ENCODE results near the gene OXLD1.

Gene OXLD1

DNA sequence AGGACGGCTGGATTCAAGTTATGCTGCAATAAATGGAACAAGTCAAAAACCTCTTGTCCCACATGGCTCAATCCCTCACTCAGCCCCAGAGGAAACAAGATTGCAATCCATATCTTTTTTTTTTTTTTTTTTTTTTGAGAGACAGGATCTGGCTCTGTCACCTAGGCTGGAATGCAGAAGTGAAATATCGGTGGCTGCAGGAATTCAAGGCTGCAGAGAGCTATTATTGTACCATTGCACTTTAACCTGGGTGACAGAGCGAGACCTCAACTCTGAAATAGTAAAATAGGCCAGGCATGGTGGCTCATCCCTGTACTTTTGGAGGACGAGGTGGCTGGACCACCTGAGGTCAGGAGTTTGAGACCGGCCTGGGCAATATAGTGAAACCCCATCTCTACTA lies 7.4 kb downstream of the OXLD1 start:
- no peak for TF ChIP-seq POLR2A (IDR thresholded peaks at IDR 0.05; ENCODE audit: low read depth, low read length)
- DNase-seq (ENCODE audit: insufficient read length, low spot score) (no peak), FAIRE-seq (no peak)

DNA sequence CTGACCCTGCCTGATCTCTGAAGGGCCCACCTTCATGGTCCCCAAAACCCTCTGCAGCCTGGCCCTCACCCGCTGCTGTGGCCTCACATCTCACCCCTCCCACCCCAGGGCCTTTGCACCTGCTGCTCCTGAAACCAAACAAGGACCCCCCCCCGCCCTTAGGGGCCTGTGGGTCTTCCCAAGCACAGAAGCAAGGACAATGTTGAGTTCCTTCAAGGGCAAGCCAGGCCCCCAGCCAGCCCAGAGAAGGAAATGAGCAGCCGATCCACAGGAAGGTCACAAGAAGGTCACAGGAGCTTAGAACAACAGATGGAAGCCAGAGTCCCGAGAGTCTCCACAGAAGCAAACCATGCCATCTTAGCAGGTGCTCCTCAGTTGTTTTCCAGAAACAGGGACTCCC lies 9.6 kb downstream of the OXLD1 start:
- DNase-seq (ENCODE audit: insufficient read length, low spot score) (no peak), FAIRE-seq (no peak)
- TF ChIP-seq POLR2A (IDR thresholded peaks at IDR 0.05; ENCODE audit: low read depth, low read length): no peak

DNA sequence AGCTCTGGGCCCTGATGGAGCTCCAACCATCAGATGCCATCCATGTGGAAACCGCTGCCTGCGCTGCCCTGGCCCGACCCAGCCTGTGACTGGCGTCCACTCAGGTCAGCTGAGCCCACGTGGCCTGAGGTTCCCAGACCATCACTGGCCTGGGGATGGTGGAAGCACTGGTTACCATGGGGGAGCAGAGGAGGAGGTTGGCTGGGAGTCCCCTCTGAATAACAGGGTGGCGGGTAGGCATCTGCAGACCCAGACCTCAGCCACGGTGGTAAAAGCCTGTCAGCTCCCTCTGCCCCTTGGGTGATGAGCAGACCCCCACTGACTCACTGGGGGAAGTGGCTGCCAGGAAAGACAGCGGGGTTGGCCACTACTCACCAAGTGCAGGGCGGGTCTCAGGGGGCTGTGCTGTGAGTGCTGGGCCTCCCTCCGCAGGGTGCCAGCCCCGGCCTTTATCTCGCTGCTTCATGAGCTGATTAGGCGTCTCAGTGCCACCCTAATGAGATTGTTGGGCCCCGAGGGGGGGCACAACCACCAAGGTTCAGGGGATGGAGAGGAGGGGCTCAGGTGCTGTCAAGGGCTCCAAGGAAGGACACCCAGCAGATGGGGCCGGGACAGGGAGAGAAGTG lies 10.2 kb downstream of the OXLD1 start, which contains the start of gene PDE6G:
TSS of gene PDE6G (minus strand) at position 425 of the 626 bp plus-strand sequence. CDS start 3,237 bp downstream, outside the sequence.
- DNase-seq (ENCODE audit: insufficient read length, low spot score): no peak
- TF ChIP-seq POLR2A (IDR thresholded peaks at IDR 0.05; ENCODE audit: low read depth, low read length): no peak
- no peak for FAIRE-seq

DNA sequence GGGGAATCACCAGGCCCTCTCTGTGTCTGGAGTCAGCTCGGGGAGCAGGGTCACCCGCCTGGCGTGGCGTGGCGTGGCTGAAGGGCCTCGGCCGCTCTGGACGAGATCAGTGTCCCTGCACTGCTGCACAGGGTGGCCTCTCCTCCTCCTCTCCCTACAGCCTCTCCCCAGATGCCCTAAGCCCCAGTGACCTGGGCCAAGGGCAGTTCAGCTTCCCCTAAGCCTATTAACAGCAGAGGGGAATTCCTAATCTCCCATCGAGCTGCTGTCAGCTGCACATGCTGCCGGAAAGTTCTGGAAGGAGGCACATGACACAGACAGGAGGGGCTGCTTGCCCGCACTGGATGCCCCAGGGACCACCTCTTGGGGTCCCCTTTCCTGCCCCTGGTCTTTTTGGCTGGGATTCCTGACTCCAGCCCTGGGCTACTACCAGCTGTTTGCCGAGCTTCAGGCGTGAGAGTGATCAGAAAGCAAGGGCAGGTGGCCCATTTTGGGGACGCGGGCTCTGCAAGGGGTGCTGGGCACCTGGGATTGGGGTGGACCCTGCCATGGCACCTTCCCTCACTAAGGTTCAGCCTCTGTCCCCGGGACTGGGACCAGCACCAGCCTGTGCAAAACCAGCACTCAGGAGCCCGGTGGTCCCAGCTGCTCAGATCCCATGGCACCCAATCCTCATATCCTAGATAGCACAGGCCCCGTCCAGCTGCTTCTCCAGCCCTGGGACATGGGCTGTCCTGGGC lies 10.9 kb downstream of the OXLD1 start:
- TF ChIP-seq POLR2A (IDR thresholded peaks at IDR 0.05; ENCODE audit: low read depth, low read length): no peak
- FAIRE-seq (no peak), DNase-seq (ENCODE audit: insufficient read length, low spot score) (no peak)

DNA sequence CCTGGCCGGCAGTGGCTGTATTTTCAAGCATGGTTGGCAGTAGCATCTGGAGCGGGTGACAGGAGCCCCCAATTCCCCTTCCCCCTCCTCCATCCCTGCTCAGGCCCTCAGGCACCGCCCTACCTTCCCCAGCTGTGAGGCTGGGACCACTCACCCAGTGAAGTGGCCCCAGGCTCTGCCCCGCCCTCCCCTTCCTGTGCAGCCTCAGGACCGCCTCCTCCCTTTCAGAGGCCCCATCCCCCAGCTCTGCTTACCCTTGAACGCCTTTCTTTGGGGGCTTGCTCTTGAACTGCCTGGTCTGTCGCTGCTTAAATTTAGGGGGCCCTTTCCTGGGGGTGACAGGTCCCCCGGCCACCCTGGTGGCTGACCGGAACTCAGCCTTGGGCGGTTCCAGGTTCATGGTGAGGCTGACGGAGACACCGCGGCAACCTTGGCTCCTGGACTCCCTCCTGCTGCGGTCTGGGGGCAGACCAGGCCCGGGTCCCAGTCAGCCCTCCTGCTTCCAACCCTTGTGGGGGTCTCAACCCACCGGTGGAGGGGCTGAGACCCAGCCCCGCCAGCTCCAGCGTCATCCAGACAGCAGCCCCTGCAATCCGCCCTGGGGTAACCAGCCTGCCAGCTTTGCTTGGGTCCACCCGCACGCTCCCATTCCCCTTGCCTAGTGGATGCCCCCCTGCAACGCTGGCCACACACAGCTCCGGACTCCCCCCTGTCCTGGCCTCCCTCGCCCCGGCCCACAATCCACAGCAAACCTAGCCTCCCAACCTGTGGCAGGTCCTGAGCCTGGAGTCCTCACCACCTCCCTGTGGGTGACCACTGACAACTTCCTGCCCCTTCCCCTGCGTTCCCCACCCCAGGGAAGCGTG lies 13.3 kb downstream of the OXLD1 start:
- no peak for DNase-seq (ENCODE audit: insufficient read length, low spot score)
- TF ChIP-seq POLR2A (IDR thresholded peaks at IDR 0.05; ENCODE audit: low read depth, low read length): no peak
- no peak for FAIRE-seq

DNA sequence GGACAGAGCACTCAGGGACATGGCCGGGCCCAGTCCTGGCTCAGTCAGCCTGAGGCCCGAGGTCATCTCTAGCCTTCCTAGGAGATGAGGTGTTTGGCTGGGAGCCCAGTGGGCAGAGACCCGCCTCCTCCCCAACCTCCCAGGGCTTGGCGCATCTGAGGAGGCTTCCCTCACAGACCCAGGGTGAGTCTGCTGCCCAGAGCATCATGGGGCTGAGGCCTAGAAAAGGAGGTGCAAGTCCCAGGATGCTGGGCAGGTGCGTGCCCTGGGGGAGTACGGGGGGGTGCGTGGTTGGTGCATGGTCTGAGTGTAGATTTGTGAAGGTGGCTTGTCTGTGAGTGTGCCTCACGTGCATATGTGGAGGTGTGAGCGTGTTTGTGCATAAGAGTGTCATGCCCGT lies 14.7 kb downstream of the OXLD1 start:
- no peak; the same call in 1 of the 2 replicates for TF ChIP-seq POLR2A (IDR thresholded peaks at IDR 0.05; ENCODE audit: low read depth, low read length)
- FAIRE-seq (peak; percentile 33), DNase-seq (ENCODE audit: insufficient read length, low spot score) (peak; percentile 98)

DNA sequence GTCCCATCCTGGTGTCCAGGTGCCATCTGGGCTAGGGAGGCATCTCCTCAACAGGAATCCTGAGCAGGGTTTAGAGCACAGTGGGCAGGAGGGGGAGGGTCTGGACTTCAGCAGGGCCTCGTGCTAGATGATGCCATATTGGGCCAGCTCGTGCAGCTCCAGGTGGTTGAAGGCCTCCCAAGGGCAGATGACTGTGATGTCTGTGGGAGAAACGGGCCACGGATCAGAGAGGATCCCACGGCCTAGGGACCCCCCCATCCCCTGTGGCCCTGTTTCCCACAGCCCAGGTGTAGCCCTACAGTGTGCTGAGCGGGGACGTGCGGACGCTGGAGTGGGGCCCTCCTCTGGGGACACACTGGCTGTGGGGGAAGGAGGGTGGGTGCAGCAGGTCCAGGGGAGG lies 15.5 kb downstream of the OXLD1 start:
- FAIRE-seq (no peak), DNase-seq (ENCODE audit: insufficient read length, low spot score) (no peak)
- TF ChIP-seq POLR2A (IDR thresholded peaks at IDR 0.05; ENCODE audit: low read depth, low read length): no peak

DNA sequence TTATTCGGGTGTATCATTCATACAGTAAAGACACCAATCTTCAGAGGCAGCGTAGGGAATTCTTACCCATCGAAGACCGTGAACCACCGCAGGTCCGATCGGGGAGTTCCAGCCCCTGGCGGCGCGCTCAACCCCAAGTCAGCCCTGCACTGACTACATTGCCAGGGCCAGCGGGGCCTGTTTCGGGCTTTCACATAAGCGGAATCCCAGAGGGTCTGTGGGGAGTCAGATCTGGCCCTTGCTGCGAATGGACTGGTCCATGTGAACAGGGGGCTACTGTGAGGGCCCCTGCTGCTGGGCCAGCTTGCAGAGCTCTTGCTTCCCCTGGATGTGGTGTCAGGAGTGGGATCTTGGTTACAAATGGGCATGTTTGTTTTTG lies 17.7 kb downstream of the OXLD1 start:
- TF ChIP-seq POLR2A (IDR thresholded peaks at IDR 0.05; ENCODE audit: low read depth, low read length): no peak
- DNase-seq (ENCODE audit: insufficient read length, low spot score): no peak
- no peak for FAIRE-seq

DNA sequence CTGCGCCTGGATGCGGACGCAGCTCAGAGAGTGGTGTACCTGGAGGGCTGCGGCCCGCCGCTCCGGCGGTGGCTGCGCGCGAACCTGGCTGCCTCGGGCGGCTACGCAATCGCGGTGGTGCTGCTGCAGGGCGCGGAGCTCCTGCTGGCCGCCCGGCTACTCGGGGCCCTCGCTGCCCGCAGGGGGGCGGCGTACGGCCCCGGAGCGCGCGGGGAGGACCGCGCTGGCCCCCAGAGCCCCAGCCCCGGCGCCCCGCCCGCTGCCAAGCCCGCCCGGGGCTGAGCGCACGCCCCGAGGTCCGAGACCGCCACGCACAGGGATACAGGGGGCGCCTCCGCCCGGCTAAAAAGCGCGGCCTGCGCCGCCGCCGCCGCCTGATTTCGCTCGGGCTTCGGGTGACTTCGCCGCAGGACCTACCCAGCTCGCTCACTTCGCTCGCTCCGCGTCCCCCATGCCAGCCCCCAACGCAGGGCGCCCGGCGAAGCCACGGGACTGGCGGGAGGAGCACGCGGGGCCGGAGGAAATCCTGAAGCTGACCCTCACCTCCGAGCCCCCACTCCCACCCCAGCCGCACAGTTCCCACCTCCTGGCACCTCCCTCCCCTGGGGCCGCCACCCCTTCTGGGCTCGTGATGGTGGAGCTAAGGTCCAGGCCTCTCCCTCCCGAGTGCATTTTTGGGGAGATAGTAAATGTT lies 18.2 kb downstream of the OXLD1 start:
- FAIRE-seq (no peak), DNase-seq (ENCODE audit: insufficient read length, low spot score) (no peak)
- no peak for TF ChIP-seq POLR2A (IDR thresholded peaks at IDR 0.05; ENCODE audit: low read depth, low read length)

DNA sequence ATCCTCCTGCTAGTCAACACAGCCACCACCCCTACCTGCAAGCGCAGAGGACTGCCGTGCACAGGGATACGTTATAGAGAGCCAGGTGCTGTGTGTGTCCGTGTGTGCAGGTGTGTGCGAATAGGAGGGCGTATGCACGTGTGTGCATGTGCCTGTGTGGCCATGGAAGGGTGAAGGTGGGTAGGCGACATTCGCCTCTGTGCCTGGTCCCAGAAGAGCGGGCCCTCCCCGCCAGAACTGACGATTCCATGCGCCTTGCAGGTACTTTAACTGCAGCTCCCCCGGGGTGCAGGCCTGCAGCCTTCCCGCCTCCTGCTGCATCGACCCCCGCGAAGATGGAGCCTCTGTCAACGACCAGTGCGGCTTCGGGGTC lies 18.8 kb downstream of the OXLD1 start:
- FAIRE-seq (no peak), DNase-seq (ENCODE audit: insufficient read length, low spot score) (no peak)
- TF ChIP-seq POLR2A (IDR thresholded peaks at IDR 0.05; ENCODE audit: low read depth, low read length): no peak

DNA sequence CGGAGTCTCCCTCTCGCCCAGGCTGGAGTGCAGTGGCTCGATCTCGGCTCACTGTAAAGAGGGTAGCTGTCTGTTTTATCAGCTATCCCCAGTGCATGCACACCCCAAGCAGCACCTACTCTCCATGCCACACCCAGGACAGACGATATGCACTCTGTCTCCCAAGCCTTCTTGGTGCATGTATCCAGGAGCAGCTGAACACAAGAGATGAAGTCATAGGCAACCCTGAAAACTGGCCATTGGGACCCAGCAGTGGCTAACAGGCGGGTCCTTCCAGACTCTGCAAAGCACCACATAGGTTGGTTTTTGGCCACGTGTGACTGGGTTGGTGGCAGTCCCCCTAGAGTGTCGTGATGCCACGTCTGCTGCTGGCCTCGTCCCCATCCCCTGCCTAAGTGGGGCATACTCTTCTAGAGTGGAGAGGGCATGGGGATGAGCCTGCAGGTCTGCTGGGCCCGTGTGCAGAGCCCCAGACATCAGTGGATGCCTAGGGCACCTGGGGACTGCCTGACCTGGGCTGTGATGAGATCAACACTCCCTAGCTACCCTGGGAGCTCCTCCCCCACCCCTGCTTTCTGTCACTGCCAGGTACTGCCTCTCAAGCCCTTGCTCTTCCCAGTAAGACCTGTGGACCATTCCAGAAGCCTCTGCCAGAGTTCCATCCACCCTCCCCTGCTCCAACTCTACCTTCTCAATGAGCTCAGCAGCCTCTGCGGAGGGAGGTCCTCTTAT lies 19.4 kb downstream of the OXLD1 start:
- no peak for TF ChIP-seq POLR2A (IDR thresholded peaks at IDR 0.05; ENCODE audit: low read depth, low read length)
- no peak for DNase-seq (ENCODE audit: insufficient read length, low spot score)
- no peak for FAIRE-seq

DNA sequence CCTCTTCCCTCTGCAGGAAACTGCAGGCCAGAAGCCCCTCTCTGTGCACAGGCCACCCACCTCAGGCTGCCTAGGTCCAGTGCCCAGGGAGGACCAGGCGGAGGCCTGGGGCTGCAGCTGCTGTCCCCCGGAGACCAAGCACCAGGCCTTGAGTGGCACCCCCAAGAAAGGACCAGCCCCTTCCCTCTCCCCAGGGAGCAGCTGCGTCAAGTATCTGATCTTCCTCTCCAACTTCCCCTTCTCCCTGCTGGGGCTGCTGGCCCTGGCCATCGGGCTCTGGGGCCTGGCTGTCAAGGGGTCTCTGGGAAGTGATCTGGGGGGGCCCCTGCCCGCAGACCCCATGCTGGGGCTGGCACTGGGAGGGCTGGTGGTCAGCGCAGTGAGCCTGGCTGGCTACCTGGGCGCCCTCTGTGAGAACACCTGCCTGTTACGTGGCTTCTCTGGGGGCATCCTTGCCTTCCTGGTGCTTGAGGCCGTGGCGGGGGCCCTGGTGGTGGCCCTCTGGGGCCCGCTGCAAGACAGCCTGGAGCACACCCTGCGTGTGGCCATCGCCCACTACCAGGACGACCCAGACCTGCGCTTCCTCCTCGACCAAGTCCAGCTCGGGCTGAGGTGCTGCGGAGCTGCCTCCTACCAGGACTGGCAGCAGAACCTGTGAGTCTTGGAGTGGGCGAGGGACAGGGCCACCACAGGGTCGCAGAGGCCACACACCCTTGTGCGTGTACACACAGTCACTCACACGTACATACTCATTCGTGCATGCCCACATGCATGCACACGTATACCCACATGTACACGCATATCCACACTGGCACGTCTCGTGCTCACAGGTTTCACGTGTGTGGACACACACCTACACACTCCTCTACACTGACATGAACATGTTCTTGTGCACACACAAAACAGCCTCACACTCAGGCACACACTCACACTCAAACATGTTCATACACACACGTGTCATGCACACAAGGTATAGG lies 21.1 kb downstream of the OXLD1 start:
- no peak for FAIRE-seq
- no peak for DNase-seq (ENCODE audit: insufficient read length, low spot score)
- TF ChIP-seq POLR2A (IDR thresholded peaks at IDR 0.05; ENCODE audit: low read depth, low read length): no peak

All from H54 (cell line).